Measurements from ENCODE around the gene SENP7. TPM values are rescaled to one million over a fixed set of nuclear protein-coding genes. Genes with fewer than 3 reads are reported as not detected.
A peak's percentile ranks its signal among the peaks of the same experiment; 100 is the strongest.

SENP7 gene
- total and polyA plus RNA-seq, 12 donors, result 6.2 to 43.0 (median 12.4) TPM

- Histone ChIP-seq H3K36me3 (replicated peaks in 1 of 2) (no peaks in the 10 kb centered on the region), H3K27me3 (no peaks in the 10 kb centered on the region), H3K27ac (peak overlapping the region in 2 of 5 donors; percentile 7 to 9), H3K4me1 (replicated peaks in 1 of 2) (peaks cover 5 to 26% of the 10 kb centered on the region in 2 donors), H3K4me3 (no peak overlapping the region), H3K9me3 (replicated peaks in 1 of 3) (no peaks in the 10 kb centered on the region)
- no peak for TF ChIP-seq CTCF (IDR thresholded peaks at IDR 0.05)
- no peak for TF ChIP-seq POLR2A (IDR thresholded peaks at IDR 0.05)
- intact Hi-C loops (cut with DNase I), result no loop called here
- DNase-seq, result no peak
- WGBS, 4 donors, result 73 to 87% (median 77%) methylated on average over 4 of the region's 4 CpGs
Measured at GRCh38 chr3:101377209-101377608, 135.8 kb downstream of the SENP7 start.

DNA sequence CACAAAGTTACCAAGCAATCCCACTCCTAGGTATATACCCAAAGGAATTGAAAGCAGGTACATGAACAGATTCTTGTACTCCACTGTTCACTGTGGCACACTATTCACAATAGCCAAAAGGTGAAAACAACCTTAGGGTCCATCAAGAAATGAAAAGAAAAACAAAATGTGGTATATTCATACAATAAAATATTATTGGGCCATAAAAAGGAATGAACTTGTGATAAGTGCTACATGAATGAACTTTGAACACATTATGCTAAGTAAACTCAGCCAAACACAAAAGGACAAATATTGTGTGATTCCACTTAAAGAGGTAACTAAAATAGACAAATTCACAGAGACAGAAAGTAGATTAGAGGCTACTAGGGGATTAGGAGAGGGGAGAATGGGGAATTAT, 137.4 kb downstream of the SENP7 start:
- Histone ChIP-seq H3K27me3 (no peaks in the 10 kb centered on the region), H3K36me3 (replicated peaks in 1 of 2) (no peaks in the 10 kb centered on the region), H3K27ac (no peak overlapping the region), H3K4me1 (replicated peaks in 1 of 2) (peaks cover 5 to 26% of the 10 kb centered on the region in 2 donors), H3K9me3 (replicated peaks in 1 of 3) (no peaks in the 10 kb centered on the region), H3K4me3 (no peak overlapping the region)
- no peak for TF ChIP-seq CTCF (IDR thresholded peaks at IDR 0.05)
- TF ChIP-seq POLR2A (IDR thresholded peaks at IDR 0.05), result no peak
- DNase-seq, result no peak
- intact Hi-C loops (cut with DNase I), result no loop called here

GRCh38 chr3:101362406-101362805, 150.6 kb downstream of the SENP7 start:
- no peak overlapping the region for H3K4me3 ChIP-seq
- no peaks in the 10 kb centered on the region for H3K27me3 ChIP-seq
- intact Hi-C loops (cut with DNase I), result no loop called here
- H3K36me3 ChIP-seq (replicated peaks in 1 of 2), result no peaks in the 10 kb centered on the region
- no peak for DNase-seq
- TF ChIP-seq POLR2A (IDR thresholded peaks at IDR 0.05) (no peak), CTCF (IDR thresholded peaks at IDR 0.05) (no peak)
- H3K4me1 ChIP-seq (replicated peaks in 1 of 2), result no peaks in the 10 kb centered on the region
- 90 to 96% (median 95%) methylated on average over 2 of the region's 2 CpGs for WGBS, 4 donors
- H3K9me3 ChIP-seq (replicated peaks in 1 of 3), result peaks cover 0 to 11% (median 0%) of the 10 kb centered on the region in 3 donors
- H3K27ac ChIP-seq, result no peak overlapping the region

DNA sequence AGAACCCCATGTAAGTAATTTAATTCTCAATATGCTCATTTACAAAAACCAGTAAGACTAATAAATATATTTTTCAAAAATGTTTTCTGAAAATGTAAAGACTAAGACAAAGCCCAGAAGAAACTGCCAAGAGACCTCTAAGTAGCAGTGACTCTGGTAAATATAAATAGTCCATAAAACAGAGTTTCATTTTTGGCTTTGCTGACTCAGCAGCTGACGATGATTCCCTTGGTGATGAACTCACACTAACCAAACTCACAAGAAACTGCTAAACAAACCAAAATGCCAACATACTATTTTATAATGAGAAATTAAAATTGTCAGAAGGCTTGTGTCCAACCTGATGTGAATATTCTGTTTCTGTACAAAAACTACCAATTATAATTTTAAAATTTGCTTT, 161.2 kb downstream of the SENP7 start:
- Histone ChIP-seq H3K9me3 (replicated peaks in 1 of 3) (peaks cover 0 to 6% (median 0%) of the 10 kb centered on the region in 3 donors), H3K4me1 (replicated peaks in 1 of 2) (no peaks in the 10 kb centered on the region), H3K4me3 (no peak overlapping the region), H3K27ac (no peak overlapping the region), H3K27me3 (no peaks in the 10 kb centered on the region), H3K36me3 (replicated peaks in 1 of 2) (no peaks in the 10 kb centered on the region)
- 62 to 78% (median 69%) methylated on average over 1 of the region's 1 CpG for WGBS, 4 donors
- intact Hi-C loops (cut with DNase I), result no loop called here
- peak in 1 of 7 donors; percentile 3 for DNase-seq
- TF ChIP-seq CTCF (IDR thresholded peaks at IDR 0.05) (no peak), POLR2A (IDR thresholded peaks at IDR 0.05) (no peak)
